ENCODE data around the gene HIC1.

Gene HIC1

GRCh38 chr17:2101448-2102257 lies 46.8 kb downstream of the HIC1 start:
- DNase-seq (ENCODE audit: low read depth in 2 of 2, low spot score in 1 of 2), result no peak

DNA sequence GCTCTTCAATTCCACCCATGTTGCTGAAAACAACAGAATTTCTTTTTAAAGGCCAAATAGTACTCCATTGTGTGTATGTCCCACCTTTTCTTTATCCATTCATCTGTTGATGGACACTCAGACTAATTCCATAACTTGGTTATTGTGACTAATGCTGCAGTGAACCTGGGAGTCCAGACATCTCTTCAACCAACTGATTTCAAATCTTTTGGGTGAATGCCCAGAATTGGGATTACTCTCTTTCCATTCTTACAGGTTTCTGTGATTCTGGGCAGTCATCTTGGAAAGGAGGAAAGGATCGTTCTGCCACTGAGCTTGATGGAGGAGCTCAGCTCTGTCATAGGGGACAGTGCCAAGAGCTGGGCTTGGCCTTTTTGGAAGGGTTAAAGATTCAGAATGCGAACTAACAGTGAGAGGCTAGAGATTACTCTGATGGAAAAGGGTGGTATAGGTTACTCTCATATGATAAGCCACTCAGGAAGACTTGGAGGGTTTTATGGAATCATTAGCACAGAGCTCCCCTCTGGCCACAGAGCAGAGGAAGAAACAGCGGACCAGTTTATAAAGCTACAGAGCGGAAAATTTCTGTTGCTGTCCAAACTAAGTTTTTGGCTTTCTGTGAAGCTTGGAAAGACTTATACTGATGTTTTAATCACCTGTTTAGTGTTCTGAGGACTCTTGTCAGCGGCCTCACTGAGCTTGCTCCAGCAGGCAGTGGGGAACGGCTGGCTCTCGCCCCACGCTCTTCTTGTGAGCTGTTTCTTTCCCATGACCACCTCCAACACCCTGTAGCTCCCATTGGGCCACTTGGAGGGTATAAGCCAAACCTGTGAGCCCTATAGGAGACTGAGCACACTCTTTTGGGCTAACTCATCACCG lies 48.3 kb downstream of the HIC1 start:
- DNase-seq (ENCODE audit: low read depth in 2 of 2, low spot score in 1 of 2), result no peak

- no peak for DNase-seq (ENCODE audit: low read depth in 2 of 2, low spot score in 1 of 2)
Measured at GRCh38 chr17:2105663-2106062, 50.8 kb downstream of the HIC1 start.

GRCh38 chr17:2106308-2106955 lies 51.5 kb downstream of the HIC1 start:
- DNase-seq (ENCODE audit: low read depth in 2 of 2, low spot score in 1 of 2), result no peak

DNA sequence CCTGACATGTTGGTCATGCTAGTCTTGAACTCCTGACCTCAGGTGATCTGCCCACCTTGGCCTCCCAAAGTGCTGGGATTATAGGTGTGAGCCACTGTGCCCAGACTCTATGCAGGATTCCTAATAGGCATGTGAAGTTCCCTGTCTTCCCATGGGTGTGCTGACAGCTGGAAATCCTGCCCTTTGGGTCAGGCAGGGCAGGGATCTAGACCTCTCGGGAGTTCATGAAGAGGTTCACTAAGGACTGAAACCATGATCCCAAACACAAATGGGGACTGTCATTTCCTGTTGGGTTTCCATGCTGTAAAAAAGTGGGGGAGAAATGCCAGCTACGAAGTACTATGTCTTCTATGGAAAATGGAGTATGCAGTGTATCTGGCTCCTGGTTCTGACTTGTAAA lies 52.1 kb downstream of the HIC1 start:
- DNase-seq (ENCODE audit: low read depth in 2 of 2, low spot score in 1 of 2), result no peak

- DNase-seq (ENCODE audit: low read depth in 2 of 2, low spot score in 1 of 2), result no peak
Measured at GRCh38 chr17:2107506-2107905, 52.6 kb downstream of the HIC1 start.

DNA sequence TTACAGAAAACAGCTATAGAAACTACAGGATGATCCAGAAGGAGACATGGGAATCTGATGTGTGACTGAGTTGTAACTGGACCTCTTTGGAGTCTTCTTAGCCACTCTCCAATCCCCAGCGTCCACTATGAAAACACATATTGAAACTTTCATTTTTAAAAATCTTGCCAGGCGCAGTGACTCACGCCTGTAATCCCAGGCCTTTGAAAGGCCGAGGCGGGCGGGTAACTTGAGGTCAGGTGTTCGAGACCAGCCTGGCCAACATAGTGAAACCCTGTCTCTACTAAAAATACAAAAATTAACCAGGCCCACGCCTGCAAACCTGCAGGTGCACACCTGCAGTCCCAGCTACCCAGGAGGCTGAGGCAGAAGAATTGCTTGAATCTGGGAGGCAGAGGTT lies 53.3 kb downstream of the HIC1 start:
- DNase-seq (ENCODE audit: low read depth in 2 of 2, low spot score in 1 of 2), result no peak

GRCh38 chr17:2110436-2110835 lies 55.5 kb downstream of the HIC1 start:
- no peak for DNase-seq (ENCODE audit: low read depth in 2 of 2, low spot score in 1 of 2)

- no peak for DNase-seq (ENCODE audit: low read depth in 2 of 2, low spot score in 1 of 2)
Measured at GRCh38 chr17:2111691-2112090, 56.8 kb downstream of the HIC1 start.

All from stimulated activated CD8-positive, alpha-beta memory T cell treated with anti-CD3 and anti-CD28 coated beads, Interleukin-4, amount 100 ng/mL, for 4 hours (primary cell).